SU-DHL-6 (cell line): ENCODE measurements around the gene APBB2.

Experiments
- H2AFZ ChIP-seq: fragments of 200-600 bp; sonication (generic); 2 replicates; pipeline ENCODE4 v1.6.1; 2014; ENCODE audit warnings: low read depth, mild to moderate bottlenecking, moderate library complexity, mixed read lengths, antibody characterized with exemption, low read length; ENCODE audit not compliant: severe bottlenecking
- H3F3A ChIP-seq: fragments of 200-600 bp; shearing (Covaris generic); 2 replicates; pipeline ENCODE4 v1.6.0; 2016; ENCODE audit warnings: antibody characterized with exemption, mild to moderate bottlenecking; ENCODE audit not compliant: insufficient read depth
- H3K27ac ChIP-seq: fragments of 200-600 bp; sonication (generic); 2 replicates; pipeline ENCODE4 v1.5.1; 2016; ENCODE audit warnings: low read depth, mild to moderate bottlenecking, low read length, moderate library complexity, mixed read lengths
- H3K27me3 ChIP-seq: fragments of 200-600 bp; sonication (generic), shearing (Covaris generic); 2 replicates; pipeline ENCODE4 v1.6.0; 2014; ENCODE audit warnings: mild to moderate bottlenecking, low read length
- H3K36me3 ChIP-seq: fragments of 200-600 bp; sonication (generic); 2 replicates; pipeline ENCODE4 v1.6.1; 2014; ENCODE audit warnings: mild to moderate bottlenecking, low read length, mixed read lengths
- H3K4me2 ChIP-seq: fragments of 300-600, 200-600 bp; shearing (Covaris generic), sonication (generic); 2 replicates; pipeline ENCODE4 v1.6.0; 2014; ENCODE audit warnings: low read length, low read depth, mild to moderate bottlenecking; ENCODE audit not compliant: poor library complexity, severe bottlenecking
- H3K4me3 ChIP-seq: fragments of 200-600 bp; sonication (generic); 2 replicates; pipeline ENCODE4 v1.5.1; 2014; ENCODE audit warnings: antibody characterized with exemption, low read length, mild to moderate bottlenecking, mixed read lengths; ENCODE audit not compliant: insufficient read depth, poor library complexity, severe bottlenecking
- H3K79me2 ChIP-seq: fragments of 200-600 bp; sonication (generic); 2 replicates; pipeline ENCODE4 v1.6.1; 2014; ENCODE audit warnings: mild to moderate bottlenecking, low read length, moderate library complexity; ENCODE audit not compliant: insufficient read depth
- H3K9ac ChIP-seq: fragments of 200-600 bp; sonication (generic); 2 replicates; pipeline ENCODE4 v1.7.0; 2014; ENCODE audit warnings: mild to moderate bottlenecking, low read length
- H3K9me2 ChIP-seq: fragments of 200-600 bp; sonication (generic); replicated peaks from 2 replicates; pipeline ENCODE4 v1.6.1; 2014; ENCODE audit warnings: low read length; ENCODE audit not compliant: insufficient read depth
- H3K9me3 ChIP-seq: fragments of 200-600 bp; sonication (generic); 2 replicates; pipeline ENCODE4 v1.6.1; 2014; ENCODE audit warnings: low read length, mixed read lengths; ENCODE audit not compliant: insufficient read depth
- H4K20me1 ChIP-seq: fragments of 200-600 bp; sonication (generic); 2 replicates; pipeline ENCODE4 v1.6.1; 2014; ENCODE audit warnings: low read depth, mild to moderate bottlenecking, antibody characterized with exemption, low read length, moderate library complexity, mixed read lengths
- EZH2phosphoT487 ChIP-seq: fragments of 200-600 bp; sonication (generic), shearing (Covaris generic); conservative IDR thresholded peaks from 2 replicates; pipeline ENCODE4 v1.6.1; 2018; ENCODE audit warnings: mild to moderate bottlenecking, antibody characterized with exemption, low read length, moderate library complexity, mixed read lengths
- TF ChIP-seq, protein P1 (sequence below): fragments of 200-600 bp; sonication (generic); IDR thresholded peaks from one replicate; pipeline ENCODE4 v1.5.1; 2017; ENCODE audit warnings: antibody characterized with exemption, mild to moderate bottlenecking, low read length, moderate library complexity; ENCODE audit not compliant: insufficient read depth, poor library complexity, severe bottlenecking

APBB2 gene

DNA sequence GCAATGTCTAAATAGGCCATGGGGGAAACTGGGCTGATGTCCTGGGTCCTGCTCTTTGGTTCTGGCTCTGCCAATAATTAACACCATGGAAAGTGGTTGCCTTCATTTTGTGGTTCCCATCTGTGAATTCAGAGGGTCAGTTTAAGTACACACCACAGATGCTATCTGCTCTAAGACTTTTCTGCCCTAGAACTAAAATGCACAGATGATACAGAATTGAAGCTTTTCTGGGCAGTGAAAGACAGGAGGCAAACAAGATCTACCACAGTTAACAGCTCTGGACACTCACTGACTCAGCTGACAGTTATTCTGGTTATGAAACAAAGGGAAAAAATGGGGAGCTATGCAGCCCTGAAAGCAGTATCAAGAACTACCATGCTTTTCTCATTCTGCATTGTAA lies 37.3 kb downstream of the APBB2 start:
- Histone ChIP-seq H3K27ac (no peak overlapping the region), H3K79me2 (peaks cover 75% of the 10 kb centered on the region), H3K36me3 (no peaks in the 10 kb centered on the region), H3K4me2 (no peak overlapping the region), H2AFZ (no peak overlapping the region), H3K9me2 (no peaks in the 10 kb centered on the region), H3K27me3 (no peaks in the 10 kb centered on the region), H3F3A (no peaks in the 10 kb centered on the region), H3K4me3 (no peak overlapping the region), H4K20me1 (peaks cover 10% of the 10 kb centered on the region; the same call in 1 of the 2 replicates), H3K9ac (no peak overlapping the region), H3K9me3 (no peaks in the 10 kb centered on the region)
- TF ChIP-seq EZH2phosphoT487, result no peak
- TF ChIP-seq, protein P1, sequence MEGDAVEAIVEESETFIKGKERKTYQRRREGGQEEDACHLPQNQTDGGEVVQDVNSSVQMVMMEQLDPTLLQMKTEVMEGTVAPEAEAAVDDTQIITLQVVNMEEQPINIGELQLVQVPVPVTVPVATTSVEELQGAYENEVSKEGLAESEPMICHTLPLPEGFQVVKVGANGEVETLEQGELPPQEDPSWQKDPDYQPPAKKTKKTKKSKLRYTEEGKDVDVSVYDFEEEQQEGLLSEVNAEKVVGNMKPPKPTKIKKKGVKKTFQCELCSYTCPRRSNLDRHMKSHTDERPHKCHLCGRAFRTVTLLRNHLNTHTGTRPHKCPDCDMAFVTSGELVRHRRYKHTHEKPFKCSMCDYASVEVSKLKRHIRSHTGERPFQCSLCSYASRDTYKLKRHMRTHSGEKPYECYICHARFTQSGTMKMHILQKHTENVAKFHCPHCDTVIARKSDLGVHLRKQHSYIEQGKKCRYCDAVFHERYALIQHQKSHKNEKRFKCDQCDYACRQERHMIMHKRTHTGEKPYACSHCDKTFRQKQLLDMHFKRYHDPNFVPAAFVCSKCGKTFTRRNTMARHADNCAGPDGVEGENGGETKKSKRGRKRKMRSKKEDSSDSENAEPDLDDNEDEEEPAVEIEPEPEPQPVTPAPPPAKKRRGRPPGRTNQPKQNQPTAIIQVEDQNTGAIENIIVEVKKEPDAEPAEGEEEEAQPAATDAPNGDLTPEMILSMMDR, result no peak

DNA sequence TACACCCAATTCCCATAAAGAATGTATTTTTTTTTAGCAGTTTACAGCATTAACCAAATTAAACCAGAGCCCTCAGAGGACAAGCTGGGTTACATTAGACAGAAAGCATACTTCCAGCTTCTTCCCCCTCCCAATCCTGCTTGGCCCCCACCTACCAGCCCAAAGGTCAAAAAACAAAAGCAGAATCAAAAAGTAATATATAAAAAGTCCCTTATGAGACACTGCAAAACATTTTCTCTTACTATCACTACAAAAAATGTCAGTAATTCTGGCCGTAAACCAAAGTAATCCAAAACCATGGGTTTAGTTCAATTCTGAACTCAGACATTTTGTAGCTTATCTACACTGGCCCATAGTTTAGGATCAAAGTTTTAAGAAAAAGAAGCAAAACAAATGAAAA lies 38.0 kb downstream of the APBB2 start:
- H3K36me3 ChIP-seq, result no peaks in the 10 kb centered on the region
- peaks cover 78% of the 10 kb centered on the region for H3K79me2 ChIP-seq
- no peak overlapping the region for H3K27ac ChIP-seq
- H3K9me2 ChIP-seq, result no peaks in the 10 kb centered on the region
- no peak overlapping the region for H3K4me2 ChIP-seq
- no peaks in the 10 kb centered on the region for H3K27me3 ChIP-seq
- H3K9ac ChIP-seq, result no peak overlapping the region
- no peaks in the 10 kb centered on the region for H3F3A ChIP-seq
- no peak overlapping the region for H2AFZ ChIP-seq
- H3K9me3 ChIP-seq, result no peaks in the 10 kb centered on the region
- TF ChIP-seq EZH2phosphoT487, result no peak
- TF ChIP-seq, protein P1, result no peak
- peaks cover 9% of the 10 kb centered on the region; the same call in 1 of the 2 replicates for H4K20me1 ChIP-seq
- H3K4me3 ChIP-seq, result no peak overlapping the region

DNA sequence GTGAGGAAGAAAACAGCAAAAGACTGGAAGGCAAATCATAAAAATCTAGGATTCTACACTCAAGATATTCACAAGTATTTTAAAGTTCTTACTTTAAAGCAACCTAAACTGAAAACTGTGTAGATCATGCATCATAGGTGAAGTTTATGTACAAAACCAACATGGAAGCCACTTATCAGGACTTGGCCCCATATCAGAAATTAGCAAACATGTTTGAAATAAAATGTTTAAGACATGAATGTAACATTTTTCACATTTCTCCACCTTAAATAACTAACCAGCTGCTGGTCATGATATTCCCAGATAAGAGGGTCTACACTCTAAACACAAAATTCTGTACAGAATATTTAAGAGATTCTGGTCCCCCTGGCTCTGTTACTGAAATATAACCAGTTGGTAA lies 38.5 kb downstream of the APBB2 start:
- H2AFZ ChIP-seq, result no peak overlapping the region
- no peaks in the 10 kb centered on the region for H3K27me3 ChIP-seq
- no peaks in the 10 kb centered on the region for H3K36me3 ChIP-seq
- TF ChIP-seq, protein P1, result no peak
- no peak for TF ChIP-seq EZH2phosphoT487
- peaks cover 3% of the 10 kb centered on the region; the same call in 1 of the 2 replicates for H4K20me1 ChIP-seq
- no peaks in the 10 kb centered on the region for H3K9me2 ChIP-seq
- H3K27ac ChIP-seq, result no peak overlapping the region
- H3K79me2 ChIP-seq, result peaks cover 78% of the 10 kb centered on the region
- no peaks in the 10 kb centered on the region for H3K9me3 ChIP-seq
- H3F3A ChIP-seq, result no peaks in the 10 kb centered on the region
- H3K9ac ChIP-seq, result no peak overlapping the region
- no peak overlapping the region for H3K4me3 ChIP-seq
- no peak overlapping the region for H3K4me2 ChIP-seq
